Right renal cortex interstitium (tissue), 3 donors: ENCODE measurements around the gene MOV10L1. TPM values are rescaled to one million over a fixed set of nuclear protein-coding genes. Genes with fewer than 3 reads are reported as not detected.
"Not testable (repeated sequence)": the region's sequence is repeated elsewhere in the genome, so short reads cannot be mapped to it uniquely, and the experiment has no call there.

Experiments used
- DNase-seq, 3 donors: peaks; one replicate each; pipeline ENCODE4 v3.0.0-alpha.2; 2013; ENCODE audit warnings: low read depth in 3 of 3, low spot score in 2 of 3
- polyA plus RNA-seq, 3 donors: library from polyadenylated mRNA; unstranded; fragments of 120-200 nt; gene quantifications; one replicate each; pipeline ENCODE4 v1.2.1, GENCODE V29; 2013; ENCODE audit not compliant: insufficient read length in 3 of 3

Gene MOV10L1
- polyA plus RNA-seq, 3 donors: 0.49 to 1.0 (median 0.85) TPM

- no peak for DNase-seq
These were observed 12.9 kb upstream of the MOV10L1 start for GRCh38 chr22:50076646-50077535.

GRCh38 chr22:50078246-50078645 is 11.6 kb upstream of the MOV10L1 start:
- no peak for DNase-seq

- no peak for DNase-seq
These were observed 11.0 kb upstream of the MOV10L1 start for GRCh38 chr22:50078761-50079160.

GRCh38 chr22:50080077-50080465 is 9.7 kb upstream of the MOV10L1 start:
- DNase-seq: no peak

GRCh38 chr22:50081426-50082196 is 8.2 kb upstream of the MOV10L1 start:
- DNase-seq: no peak

GRCh38 chr22:50082197-50082715 is 7.5 kb upstream of the MOV10L1 start:
- DNase-seq: no peak

GRCh38 chr22:50082961-50083461 is 6.8 kb upstream of the MOV10L1 start:
- no peak for DNase-seq

- DNase-seq: no peak
These were observed 6.2 kb upstream of the MOV10L1 start for GRCh38 chr22:50083462-50084079.

- DNase-seq: no peak
These were observed 5.7 kb upstream of the MOV10L1 start for GRCh38 chr22:50084080-50084477.

- no peak for DNase-seq
These were observed 5.2 kb upstream of the MOV10L1 start for GRCh38 chr22:50084614-50085021.

- DNase-seq: no peak
These were observed 4.4 kb upstream of the MOV10L1 start, which contains the start of gene MLC1 for GRCh38 chr22:50085211-50085972. TSS of gene MLC1 (minus strand) at chr22:50085426. CDS start at chr22:50084902, 524 bp downstream.

- DNase-seq: no peak
These were observed 3.3 kb upstream of the MOV10L1 start for GRCh38 chr22:50086526-50086925.

- not testable (repeated sequence) for DNase-seq
These were observed 2.8 kb upstream of the MOV10L1 start for GRCh38 chr22:50086975-50087374.

- DNase-seq: no peak
These were observed 2.2 kb upstream of the MOV10L1 start for GRCh38 chr22:50087646-50088045.

- no peak for DNase-seq
These were observed 1.7 kb upstream of the MOV10L1 start for GRCh38 chr22:50088096-50088495.

- DNase-seq: no peak
These were observed 575 bp upstream of the MOV10L1 start for GRCh38 chr22:50089231-50089630.

GRCh38 chr22:50090412-50090714 is 557 bp downstream of the MOV10L1 start:
- no peak for DNase-seq

GRCh38 chr22:50091092-50091768 is 1.4 kb downstream of the MOV10L1 start:
- no peak for DNase-seq

GRCh38 chr22:50092342-50092741 is 2.5 kb downstream of the MOV10L1 start:
- DNase-seq: no peak

- DNase-seq: no peak
These were observed 8.2 kb downstream of the MOV10L1 start for GRCh38 chr22:50098052-50098451.
